Adrenal gland (tissue), 5 donors: Measurements from ENCODE around the gene BSND.
"Not testable (repeated sequence)": the region's sequence is repeated elsewhere in the genome, so short reads cannot be mapped to it uniquely, and the experiment has no call there.

Experiments used
- POLR2A ChIP-seq, 2 donors: fragments of 450-650 bp; IDR thresholded peaks; one replicate each; pipeline ENCODE4 v1.6.1; 2017; ENCODE audit warnings: antibody characterized with exemption in 2 of 2, mild to moderate bottlenecking in 2 of 2, moderate library complexity in 1 of 2
- TF ChIP-seq, protein P1 (sequence below), 6 experiments: fragments of 450-650 bp in 4 of 6; fragments of 200-600 bp in 2 of 6; sonication (generic) in 1 of 6; IDR thresholded peaks; 1 replicate in 5 of 6; 2 replicates in 1 of 6; pipeline versions ENCODE4 v1.5.1 to v1.8.0; 2016 to 2021; ENCODE audit warnings: antibody characterized with exemption in 6 of 6, mild to moderate bottlenecking in 2 of 6, moderate library complexity in 1 of 6
- donor health status: DM: no; HTN: no; CAD: no.

DNA sequence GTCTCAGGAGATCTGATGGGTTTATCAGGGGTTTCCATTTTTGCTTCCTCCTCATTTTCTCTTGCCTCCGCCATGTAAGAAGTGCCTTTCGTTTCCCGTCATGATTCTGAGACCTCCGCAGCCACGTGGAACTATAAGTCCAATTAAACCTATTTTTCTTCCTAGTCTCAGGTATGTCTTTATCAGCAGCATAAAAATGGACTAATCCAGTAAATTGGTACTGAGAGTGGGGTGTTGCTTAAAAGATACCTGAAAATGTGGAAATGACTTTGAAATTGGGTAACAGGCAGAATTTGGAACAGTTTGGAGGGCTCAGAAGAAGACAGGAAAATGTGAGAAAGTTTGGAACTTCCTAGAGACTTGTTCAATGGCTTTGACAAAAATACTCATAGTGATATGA, 32.4 kb downstream of the BSND start:
- TF ChIP-seq POLR2A (IDR thresholded peaks at IDR 0.05) = not testable (repeated sequence)
- TF ChIP-seq, protein P1, sequence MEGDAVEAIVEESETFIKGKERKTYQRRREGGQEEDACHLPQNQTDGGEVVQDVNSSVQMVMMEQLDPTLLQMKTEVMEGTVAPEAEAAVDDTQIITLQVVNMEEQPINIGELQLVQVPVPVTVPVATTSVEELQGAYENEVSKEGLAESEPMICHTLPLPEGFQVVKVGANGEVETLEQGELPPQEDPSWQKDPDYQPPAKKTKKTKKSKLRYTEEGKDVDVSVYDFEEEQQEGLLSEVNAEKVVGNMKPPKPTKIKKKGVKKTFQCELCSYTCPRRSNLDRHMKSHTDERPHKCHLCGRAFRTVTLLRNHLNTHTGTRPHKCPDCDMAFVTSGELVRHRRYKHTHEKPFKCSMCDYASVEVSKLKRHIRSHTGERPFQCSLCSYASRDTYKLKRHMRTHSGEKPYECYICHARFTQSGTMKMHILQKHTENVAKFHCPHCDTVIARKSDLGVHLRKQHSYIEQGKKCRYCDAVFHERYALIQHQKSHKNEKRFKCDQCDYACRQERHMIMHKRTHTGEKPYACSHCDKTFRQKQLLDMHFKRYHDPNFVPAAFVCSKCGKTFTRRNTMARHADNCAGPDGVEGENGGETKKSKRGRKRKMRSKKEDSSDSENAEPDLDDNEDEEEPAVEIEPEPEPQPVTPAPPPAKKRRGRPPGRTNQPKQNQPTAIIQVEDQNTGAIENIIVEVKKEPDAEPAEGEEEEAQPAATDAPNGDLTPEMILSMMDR (IDR thresholded peaks at IDR 0.05) = not testable (repeated sequence)
